ENCODE measurements around the gene CA5A.

- TF ChIP-seq CTCF (IDR thresholded peaks at IDR 0.05) (no peak), RAD21 (conservative IDR thresholded peaks at IDR 0.05 in 1 of 2, IDR thresholded peaks at IDR 0.05 in 1 of 2) (no peak), POLR2A (IDR thresholded peaks at IDR 0.05; ENCODE audit: low read length) (no peak), MYC (IDR thresholded peaks at IDR 0.05; ENCODE audit: borderline replicate concordance, low read length) (no peak), ZFP36 (IDR thresholded peaks at IDR 0.05; ENCODE audit: borderline replicate concordance, partially characterized antibody) (no peak), NFE2L2 (conservative IDR thresholded peaks at IDR 0.05; ENCODE audit: low read length) (no peak)
Observed at GRCh38 chr16:87979352-87979751, 43.0 kb upstream of the CA5A start.

Measured in A549 (cell line).